NCI-H1092 treated with DMSO at 0.1 percent for 48 hours (cell line): ENCODE measurements around the gene KRTAP5-1.
"Not testable (repeated sequence)": the region's sequence is repeated elsewhere in the genome, so short reads cannot be mapped to it uniquely, and the experiment has no call there.

Experiments
- DNase-seq: peaks from one replicate; lab custom pipeline; 2025; lab: John Stamatoyannopoulos, UW

The KRTAP5-1 gene

GRCh38 chr11:1584661-1585370, at the start of gene KRTAP5-1:
TSS of gene KRTAP5-1 (minus strand) at chr11:1585283. CDS start at chr11:1585249, 34 bp downstream.
- DNase-seq = not testable (repeated sequence)

- DNase-seq = no peak
Observed at GRCh38 chr11:1633864-1634263, 48.8 kb upstream of the KRTAP5-1 start.

- DNase-seq = no peak
Observed at GRCh38 chr11:1632053-1632714, 47.1 kb upstream of the KRTAP5-1 start.

DNA sequence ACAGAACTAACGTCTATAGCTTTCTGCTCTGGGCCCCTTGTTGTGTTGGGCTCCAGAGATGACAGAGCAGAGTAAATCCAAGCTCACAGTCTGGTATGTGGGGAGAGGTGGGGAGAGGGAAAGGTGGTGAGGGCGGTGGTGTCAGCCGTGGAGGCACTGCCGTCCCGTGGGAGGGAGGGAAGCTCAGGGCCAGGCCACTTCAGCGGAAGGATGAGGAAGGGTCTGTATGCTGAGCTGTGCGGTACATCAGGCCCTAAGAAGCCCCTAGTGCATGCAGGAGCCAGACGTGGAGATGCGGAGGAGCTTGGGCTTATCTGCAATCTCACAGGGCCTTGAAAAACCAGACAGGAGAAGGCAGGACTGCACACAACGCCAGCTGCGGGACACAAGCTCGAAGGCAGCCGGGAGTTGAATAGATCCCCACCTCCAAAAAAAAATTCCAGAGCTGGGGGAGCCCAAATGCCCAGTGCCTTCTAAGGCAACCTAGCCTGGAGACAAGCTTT, 46.0 kb upstream of the KRTAP5-1 start:
- DNase-seq = no peak

DNA sequence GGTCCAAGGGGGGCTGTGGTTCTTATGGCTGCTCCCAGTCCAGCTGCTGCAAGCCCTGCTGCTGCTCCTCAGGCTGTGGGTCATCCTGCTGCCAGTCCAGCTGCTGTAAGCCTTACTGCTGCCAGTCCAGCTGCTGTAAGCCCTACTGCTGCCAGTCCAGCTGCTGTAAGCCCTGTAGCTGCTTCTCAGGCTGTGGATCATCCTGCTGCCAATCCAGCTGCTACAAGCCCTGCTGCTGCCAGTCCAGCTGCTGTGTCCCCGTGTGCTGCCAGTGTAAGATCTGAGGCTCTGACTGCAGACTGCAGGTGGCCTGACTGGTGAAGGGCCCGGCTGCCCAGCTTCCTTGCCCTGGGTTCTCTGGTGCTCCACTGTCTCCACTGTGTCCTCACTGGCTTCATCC, 45.2 kb upstream of the KRTAP5-1 start:
- DNase-seq = no peak

- no peak for DNase-seq
Observed at GRCh38 chr11:1629326-1630185, 44.5 kb upstream of the KRTAP5-1 start, which contains the start of gene KRTAP5-5. TSS of gene KRTAP5-5 (plus strand) at chr11:1629775. CDS start at chr11:1629841, 66 bp downstream.

- no peak for DNase-seq
Observed at GRCh38 chr11:1628506-1629325, 43.6 kb upstream of the KRTAP5-1 start.

DNA sequence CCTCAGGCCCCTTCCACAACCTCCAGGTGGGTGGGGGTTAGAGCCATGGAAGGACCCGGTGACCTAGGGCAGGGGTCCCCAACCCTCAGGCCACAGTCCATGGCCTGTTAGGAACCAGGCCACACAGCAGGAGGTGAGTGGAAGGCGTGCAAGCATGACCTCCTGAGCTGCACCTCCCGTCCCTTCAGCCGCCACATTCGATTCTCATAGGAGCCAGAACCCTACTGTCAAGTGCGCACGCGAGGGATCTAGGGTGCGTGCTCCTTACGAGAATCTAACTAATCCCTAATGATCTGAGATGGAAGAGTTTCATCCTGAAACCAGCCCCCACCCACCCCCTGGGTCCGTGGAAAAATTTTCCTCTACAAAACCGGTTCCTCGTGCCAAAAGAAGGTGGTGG, 40.5 kb upstream of the KRTAP5-1 start:
- DNase-seq = no peak

GRCh38 chr11:1624621-1625020, 39.5 kb upstream of the KRTAP5-1 start:
- no peak for DNase-seq

DNA sequence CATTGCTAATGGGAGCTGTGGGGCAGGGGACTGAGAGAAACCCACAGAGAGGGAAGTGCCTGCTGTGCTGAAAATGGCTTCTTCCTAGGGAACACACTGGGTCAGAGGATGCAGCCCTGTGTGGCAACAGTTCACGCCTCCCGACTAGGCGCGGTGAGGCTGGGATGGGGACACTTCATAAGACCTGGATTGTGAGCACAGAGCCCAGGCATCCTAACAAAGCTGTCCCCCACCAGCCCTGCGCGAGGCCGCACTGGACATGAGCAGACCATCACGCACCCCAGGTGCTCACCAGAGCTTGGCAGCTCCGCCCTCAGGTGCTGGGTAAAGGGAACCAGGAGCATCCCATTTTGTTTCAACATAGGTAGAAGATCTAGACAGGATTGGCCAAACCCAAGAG, 38.6 kb upstream of the KRTAP5-1 start:
- no peak for DNase-seq

GRCh38 chr11:1622086-1622485, 37.0 kb upstream of the KRTAP5-1 start, which contains the start of gene KRTAP5-4:
TSS of gene KRTAP5-4 (minus strand) at chr11:1622138. CDS start at chr11:1622093, 45 bp downstream.
- DNase-seq = no peak

DNA sequence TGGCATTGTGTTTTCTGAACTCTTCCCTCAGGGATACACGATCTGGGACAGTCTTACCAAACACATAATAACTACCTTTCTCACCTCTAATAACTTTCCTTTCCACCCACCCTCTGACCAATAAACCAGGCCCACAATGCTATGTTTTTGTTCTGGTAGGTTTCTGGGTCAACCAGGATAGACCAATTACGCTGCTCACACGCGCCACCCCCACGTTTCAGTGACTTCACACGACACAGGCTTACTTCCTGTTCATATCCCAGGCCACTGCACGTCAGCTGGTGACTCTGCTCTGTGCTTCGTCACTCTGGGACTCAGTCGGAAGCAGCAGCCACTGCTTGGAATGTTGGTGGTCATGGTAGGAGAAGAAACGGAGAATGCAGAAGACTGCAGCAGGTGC, 34.4 kb upstream of the KRTAP5-1 start:
- DNase-seq = no peak

DNA sequence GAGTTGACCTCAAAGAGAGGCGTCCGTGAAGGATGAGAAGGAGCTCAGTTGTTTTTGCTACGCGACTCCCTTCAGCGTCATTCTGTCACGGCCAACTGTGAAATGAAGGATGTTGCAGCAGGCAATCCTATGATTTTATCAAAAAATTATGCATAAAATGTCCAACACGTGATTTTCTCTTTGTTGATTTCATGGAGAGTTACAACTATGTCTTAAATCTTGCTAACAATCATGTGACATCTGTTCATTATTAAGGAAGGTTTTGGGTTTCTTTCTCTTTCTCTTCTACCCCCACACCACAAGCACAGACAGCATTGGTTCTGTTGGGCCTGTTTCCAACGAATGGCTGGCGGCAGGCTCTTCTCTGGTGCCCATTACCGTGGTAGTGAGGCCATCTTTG, 33.1 kb upstream of the KRTAP5-1 start:
- DNase-seq = no peak

GRCh38 chr11:1608363-1608762, 23.3 kb upstream of the KRTAP5-1 start, which contains the start of gene KRTAP5-3:
TSS of gene KRTAP5-3 (minus strand) at chr11:1608463. CDS start at chr11:1608385, 78 bp downstream.
- no peak for DNase-seq

DNA sequence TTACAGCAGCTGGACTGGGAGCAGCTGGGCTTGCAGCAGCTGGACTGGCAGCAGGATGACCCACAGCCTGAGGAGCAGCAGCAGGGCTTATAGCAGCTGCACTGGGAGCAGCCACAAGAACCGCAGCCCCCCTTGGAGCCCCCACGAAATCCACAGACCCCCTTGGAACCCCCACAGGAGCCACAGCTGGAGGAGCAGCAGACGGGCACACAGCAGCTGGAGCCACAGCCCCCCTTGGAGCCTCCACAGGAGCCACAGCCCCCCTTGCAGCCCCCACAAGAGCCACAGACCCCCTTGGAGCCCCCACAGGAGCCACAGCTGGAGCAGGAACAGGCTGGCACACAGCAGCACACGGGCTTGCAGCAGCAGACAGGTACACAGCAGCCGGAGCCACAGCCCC, 22.8 kb upstream of the KRTAP5-1 start:
- not testable (repeated sequence) for DNase-seq

- not testable (repeated sequence) for DNase-seq
Observed at GRCh38 chr11:1607156-1607845, 22.2 kb upstream of the KRTAP5-1 start.

- DNase-seq = not testable (repeated sequence)
Observed at GRCh38 chr11:1605923-1606322, 20.8 kb upstream of the KRTAP5-1 start.

DNA sequence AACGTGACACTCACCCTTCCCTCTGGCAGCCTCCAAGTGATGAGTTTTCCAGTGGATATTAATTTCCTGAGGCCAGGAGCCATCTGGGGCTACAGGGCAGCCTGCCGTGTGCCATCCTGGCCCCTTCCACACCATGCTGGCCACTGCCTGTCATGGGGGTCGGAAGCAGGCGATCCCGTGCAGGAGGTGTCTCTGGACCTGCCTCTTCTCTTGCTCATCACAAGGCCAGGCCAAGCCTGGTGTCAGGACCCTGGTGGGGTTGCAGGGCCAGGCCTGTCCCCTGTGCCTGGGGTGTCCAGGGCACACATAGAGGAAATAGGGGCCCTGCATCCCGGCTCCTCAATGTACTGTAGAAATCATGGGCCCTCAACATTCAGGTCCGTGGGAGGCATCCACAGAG, 19.6 kb upstream of the KRTAP5-1 start:
- DNase-seq = no peak

DNA sequence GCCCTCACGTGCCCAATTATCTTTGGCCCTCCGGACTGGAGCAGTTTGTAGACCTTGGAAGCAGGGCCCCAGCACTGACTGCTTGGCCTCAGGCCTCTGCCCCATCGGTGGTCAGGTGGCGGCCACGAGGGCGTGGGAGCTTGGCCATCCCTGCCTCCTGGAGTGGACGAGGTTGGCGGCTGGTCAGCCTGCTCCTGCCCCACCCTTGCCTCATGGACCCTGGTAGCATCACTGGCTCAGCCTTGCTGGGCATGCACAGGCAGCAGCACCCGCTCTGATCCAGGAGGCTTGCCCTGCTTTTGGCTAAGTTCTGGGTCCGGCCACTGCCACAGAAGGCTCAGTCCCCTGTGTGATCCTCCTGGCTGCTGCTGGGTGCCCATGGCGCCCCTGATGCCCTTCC, 19.1 kb upstream of the KRTAP5-1 start:
- no peak for DNase-seq

DNA sequence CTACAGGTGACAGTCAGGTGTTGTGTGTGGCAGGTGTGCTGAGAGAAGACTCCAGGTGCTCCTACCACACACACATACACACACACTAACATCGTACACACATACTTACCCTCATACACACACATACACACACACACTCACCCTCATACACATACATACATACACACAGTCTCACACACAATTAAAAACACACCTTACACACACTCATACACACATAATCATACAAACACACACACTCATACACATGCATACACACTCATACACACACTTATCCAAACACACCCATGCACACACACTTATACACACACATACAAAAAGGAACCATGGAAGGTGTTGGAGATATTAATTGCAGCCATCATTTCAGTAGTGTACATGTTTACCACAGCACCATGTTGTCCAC, 18.5 kb upstream of the KRTAP5-1 start:
- no peak for DNase-seq

- not testable (repeated sequence) for DNase-seq
Observed at GRCh38 chr11:1601663-1602062, 16.6 kb upstream of the KRTAP5-1 start.
